GM12874 (cell line): ENCODE data around the gene ANKRD12.

Experiments used
- CTCF ChIP-seq: IDR thresholded peaks from 2 replicates; pipeline ENCODE4 v1.5.1; 2011; ENCODE audit warnings: low read depth, mild to moderate bottlenecking, control low read depth, low read length, moderate library complexity; ENCODE audit not compliant: insufficient read depth

ANKRD12 gene

GRCh38 chr18:9292047-9292446 is 155.5 kb downstream of the ANKRD12 start:
- no peak for TF ChIP-seq CTCF

DNA sequence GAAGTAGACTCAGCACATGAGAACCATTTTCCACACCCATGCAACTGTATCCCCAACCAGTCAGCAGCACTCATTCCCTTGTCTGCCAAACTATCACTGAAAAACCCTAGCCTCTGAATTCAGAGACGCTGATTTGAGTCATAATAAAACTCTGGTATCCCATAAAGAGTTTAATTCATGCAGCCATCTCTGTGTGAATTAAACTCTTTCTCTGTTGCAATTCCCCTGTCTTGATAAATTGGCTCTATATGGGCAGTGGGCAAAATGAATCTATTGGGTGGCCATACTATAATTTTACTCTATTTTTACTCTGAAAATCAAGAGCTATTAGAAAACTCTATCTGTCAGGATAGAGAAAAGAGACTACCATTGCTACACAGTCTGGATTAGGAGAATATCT is 157.4 kb downstream of the ANKRD12 start:
- no peak for TF ChIP-seq CTCF

DNA sequence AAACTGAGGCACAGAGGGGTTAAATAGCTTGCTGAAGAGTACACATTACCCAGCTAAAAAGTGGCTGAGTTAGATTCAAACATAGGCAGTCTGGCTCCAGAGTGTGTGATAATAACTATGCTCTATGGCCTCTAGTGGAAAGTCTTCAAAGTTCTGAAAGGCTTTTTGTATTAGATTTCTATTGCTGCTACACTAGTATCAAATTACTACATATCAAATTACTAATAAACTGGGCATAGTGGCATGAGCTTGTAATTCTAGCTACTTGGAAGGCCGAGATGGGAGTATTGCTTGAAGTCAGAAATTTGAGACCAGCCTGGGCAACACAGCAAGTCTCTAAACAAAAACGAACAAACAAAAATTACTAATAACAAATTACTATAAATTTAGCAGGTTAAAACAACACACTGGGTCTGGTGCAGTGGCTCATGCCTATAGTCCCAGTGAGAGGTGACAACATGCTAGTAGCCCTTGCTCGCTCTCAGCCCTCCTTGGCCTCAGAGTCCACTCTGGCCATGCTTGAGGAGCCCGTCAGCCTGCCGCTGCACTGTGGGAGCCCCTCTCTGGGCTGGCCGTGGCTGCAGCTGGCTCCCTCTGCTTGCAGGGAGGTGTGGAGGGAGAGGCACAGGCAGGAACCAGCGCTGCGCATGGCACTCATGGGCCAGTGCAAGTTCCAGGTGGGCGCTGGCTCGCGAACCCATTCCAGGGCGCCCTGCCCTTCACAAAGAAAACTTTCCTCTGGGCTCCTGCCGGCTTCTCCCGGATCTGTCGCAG is 159.8 kb downstream of the ANKRD12 start:
- no peak for TF ChIP-seq CTCF

DNA sequence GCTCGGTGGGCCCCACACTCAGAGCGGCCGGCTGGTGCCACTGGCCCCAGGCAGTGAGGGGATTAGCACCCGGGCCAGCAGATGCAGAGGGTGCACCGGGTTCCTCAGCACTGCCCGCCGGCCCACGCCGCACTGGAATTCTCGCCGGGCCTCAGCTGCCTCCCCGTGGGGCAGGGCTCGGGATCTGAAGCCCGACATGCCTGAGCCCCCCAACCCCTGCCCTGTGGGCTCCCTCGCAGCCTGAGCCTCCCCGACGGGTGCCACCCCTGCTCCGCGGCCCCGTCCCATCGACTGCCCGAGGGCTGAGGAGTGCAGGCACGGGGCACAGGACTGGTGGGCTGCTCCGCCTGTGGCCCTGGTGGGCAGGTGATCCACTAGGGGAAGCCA is 160.4 kb downstream of the ANKRD12 start:
- TF ChIP-seq CTCF, result no peak

- no peak for TF ChIP-seq CTCF
Measured at GRCh38 chr18:9304388-9305070, 167.9 kb downstream of the ANKRD12 start.

- TF ChIP-seq CTCF, result no peak
Measured at GRCh38 chr18:9319333-9319732, 182.8 kb downstream of the ANKRD12 start.

DNA sequence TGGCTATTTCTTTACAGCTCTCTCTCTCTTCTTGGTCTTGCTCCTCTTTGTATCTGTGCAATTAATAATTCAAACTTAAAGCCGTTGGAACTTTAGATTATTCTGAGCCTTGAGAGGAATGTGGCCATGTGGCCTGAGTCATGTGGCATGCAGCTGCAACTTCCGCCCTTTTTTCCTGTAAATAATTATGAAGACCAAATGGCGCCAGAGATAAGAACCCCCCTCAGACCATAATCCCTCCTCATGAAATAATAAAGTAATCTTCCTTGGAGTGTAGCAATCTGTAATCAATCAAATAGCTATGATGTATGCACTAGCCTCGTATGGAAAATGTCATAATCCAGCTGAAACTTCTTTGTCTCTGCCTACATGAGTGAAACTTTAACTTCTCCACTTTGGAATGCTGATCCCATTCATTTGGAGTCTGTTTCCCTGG is 184.5 kb downstream of the ANKRD12 start:
- TF ChIP-seq CTCF, result no peak
